Cardiac fibroblast (primary cell): ENCODE data around the gene CSF1.
"Not testable (repeated sequence)": the region's sequence is repeated elsewhere in the genome, so short reads cannot be mapped to it uniquely, and the experiment has no call there.

Experiments used
- DNase-seq, 2 donors: peaks; one replicate each; pipeline versions ENCODE4 v3.0.0 to v3.0.0-alpha.2; 2010; ENCODE audit warnings: low read depth in 2 of 2
- H3K4me3 ChIP-seq, 2 donors: replicated peaks in 1 of 2; 1 replicate in 1 of 2; 2 replicates in 1 of 2; pipeline ENCODE4 v1.5.1; 2011; ENCODE audit warnings: low read depth in 2 of 2, low read length in 2 of 2, mild to moderate bottlenecking in 2 of 2, moderate library complexity in 1 of 2
- TF ChIP-seq, protein P1 (sequence below): IDR thresholded peaks from one replicate; pipeline ENCODE4 v1.5.1; 2011; ENCODE audit warnings: low read depth, mild to moderate bottlenecking, low read length, inconsistent platforms

The CSF1 gene

DNA sequence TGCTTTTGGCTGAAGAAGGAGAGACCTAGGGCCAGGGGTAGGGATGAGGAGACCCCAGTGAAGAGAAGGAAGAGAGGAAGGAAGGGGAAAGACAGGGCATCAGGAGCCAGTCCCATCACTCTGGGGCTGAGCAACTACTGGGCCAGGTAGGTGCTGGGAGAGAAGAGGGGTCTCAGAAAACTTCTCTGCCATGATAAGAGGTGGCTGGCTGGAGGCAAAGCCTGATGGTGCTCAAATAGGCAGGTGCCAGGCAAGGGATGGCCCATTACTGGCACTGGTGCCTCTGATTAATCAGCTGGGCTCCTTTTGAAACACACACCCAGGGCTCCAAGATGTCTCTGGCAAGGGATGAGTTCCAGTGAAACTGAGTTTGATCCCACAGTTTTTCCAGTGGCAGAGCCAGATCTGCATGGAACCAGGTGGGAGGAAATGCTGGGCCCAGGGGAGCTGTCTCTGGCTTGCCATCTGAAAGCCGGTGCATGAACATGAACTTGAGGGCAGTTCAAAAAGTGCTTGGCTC lies 2.8 kb downstream of the CSF1 start:
- TF ChIP-seq, protein P1, sequence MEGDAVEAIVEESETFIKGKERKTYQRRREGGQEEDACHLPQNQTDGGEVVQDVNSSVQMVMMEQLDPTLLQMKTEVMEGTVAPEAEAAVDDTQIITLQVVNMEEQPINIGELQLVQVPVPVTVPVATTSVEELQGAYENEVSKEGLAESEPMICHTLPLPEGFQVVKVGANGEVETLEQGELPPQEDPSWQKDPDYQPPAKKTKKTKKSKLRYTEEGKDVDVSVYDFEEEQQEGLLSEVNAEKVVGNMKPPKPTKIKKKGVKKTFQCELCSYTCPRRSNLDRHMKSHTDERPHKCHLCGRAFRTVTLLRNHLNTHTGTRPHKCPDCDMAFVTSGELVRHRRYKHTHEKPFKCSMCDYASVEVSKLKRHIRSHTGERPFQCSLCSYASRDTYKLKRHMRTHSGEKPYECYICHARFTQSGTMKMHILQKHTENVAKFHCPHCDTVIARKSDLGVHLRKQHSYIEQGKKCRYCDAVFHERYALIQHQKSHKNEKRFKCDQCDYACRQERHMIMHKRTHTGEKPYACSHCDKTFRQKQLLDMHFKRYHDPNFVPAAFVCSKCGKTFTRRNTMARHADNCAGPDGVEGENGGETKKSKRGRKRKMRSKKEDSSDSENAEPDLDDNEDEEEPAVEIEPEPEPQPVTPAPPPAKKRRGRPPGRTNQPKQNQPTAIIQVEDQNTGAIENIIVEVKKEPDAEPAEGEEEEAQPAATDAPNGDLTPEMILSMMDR = no peak
- peak overlapping the region; percentile 98 to 99 for H3K4me3 ChIP-seq
- no peak for DNase-seq

DNA sequence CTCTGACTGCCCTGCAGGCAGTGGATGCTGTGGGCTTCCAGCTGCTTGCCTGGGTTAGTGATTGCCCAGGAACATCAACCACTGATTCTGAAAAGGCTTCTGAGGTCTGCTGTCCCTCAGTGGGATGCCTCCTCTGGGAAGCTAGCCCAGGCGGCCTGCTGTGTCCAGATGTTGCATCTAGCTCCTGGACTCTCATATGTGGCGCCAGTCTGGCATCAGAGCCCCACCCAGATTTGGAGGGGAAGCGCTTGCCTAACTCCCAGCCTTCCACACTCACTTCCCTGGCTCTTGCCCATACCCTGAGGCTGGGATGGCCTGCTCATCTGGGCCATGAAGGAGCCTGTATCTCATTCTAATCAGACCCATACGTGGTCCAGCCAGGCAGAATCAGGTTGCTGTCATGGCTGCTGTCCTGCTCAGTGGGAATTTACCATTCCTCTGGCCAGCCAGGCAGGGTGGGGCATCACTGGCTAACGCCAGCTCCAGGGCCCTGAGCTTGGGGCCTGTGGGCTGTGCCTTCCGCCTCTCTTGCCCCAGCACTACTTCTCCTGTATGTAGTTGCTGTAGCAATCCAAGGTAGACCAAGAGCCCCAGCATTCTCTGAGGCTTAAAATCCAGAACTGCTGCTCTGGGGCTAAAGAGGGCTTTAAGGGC lies 4.1 kb downstream of the CSF1 start:
- H3K4me3 ChIP-seq = no peak overlapping the region

DNA sequence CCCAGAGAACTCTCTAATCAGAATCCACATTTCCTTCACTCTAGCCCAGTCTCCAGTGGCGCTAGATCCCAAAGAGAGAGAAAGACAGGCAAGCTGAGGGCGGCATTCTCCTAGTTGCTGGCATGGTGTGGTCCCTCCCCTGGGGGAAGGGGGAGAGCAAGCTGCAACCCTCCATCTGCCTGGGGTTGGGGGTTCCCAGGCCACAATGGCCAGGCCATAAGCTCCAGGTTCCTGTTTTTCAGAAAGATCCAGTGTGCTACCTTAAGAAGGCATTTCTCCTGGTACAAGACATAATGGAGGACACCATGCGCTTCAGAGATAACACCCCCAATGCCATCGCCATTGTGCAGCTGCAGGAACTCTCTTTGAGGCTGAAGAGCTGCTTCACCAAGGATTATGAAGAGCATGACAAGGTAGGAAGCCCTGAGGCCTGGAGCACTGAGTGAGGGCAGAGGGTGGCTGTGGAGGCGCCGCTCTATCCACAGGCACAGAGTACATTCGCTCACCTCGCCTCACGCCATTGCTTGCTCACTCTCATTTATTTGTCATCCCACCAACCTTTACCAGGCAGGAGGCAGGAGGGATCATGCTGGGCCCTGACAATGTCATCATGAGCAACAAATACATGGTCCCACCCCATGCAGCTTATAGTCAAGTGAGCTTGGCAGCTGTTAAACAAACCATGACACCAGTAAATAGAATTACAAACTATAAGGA lies 6.6 kb downstream of the CSF1 start:
- no peak for DNase-seq
- no peak overlapping the region for H3K4me3 ChIP-seq

More for the DNA sequence above, 4.1 kb downstream of the CSF1 start:
- peak in 1 of 2 donors; percentile 51 for DNase-seq
- TF ChIP-seq, protein P1 = no peak

DNA sequence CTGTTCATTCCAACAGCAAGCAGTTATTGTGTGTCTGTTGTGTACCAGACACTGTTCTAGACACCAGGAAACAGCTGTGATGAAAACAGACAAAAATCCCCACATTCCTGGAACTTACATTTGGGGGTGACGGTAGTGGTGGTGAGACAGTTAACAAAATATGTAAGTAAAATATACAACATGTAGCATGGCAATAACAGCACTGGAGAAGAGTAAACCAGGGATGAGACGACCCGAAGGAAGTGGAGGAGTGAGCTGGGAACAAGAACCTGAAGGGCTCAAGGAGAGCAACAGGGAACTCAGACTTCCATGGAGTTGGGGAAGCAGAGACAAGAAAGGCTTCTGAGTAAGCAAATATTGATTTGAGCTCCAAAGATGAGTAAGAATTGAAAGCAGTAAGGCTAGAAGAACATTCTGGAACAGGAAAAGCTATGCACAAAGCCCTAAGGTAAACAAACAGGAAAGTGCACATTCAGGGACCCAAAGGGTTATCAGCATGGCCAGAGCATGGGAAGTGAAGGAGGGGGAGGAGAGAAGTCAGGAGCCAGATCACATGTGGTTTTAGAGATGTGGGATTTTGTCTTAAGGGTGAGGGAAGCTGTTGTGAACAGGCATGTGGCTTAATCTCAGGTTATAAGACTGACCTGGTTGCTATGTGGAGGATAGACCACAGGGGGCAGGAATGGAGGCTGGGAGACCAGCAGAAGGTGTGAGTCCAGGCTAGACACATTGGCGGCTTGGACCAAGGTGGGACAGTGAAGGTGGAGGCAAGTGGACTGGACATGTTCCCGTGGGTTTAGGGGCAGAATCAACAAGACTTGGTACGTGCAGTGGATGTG lies 7.3 kb downstream of the CSF1 start:
- DNase-seq = no peak
- TF ChIP-seq, protein P1 = no peak

More for the DNA sequence above, 6.6 kb downstream of the CSF1 start:
- TF ChIP-seq, protein P1 = no peak

DNA sequence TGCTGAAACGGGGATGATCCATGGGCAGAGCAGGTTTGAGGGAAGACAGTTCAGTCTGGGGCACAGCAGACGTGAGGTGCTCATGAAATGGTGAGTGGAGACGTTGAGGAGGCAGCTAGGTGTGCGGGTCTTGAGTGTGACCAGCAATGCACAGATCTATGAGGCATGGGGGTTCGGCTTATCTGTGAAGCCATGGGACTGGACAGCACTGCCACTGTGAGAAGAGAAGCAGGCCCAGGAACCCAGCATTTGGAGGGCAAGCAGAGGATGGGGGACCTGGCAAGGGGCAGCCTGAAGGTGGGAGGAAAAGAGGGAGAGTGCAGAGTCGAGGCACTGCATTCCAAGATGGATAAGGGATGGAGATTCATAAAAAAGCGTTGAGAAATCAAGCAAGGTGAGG lies 8.0 kb downstream of the CSF1 start:
- TF ChIP-seq, protein P1 = no peak
- no peak overlapping the region for H3K4me3 ChIP-seq
- no peak for DNase-seq

More for the DNA sequence above, 7.3 kb downstream of the CSF1 start:
- no peak overlapping the region for H3K4me3 ChIP-seq

DNA sequence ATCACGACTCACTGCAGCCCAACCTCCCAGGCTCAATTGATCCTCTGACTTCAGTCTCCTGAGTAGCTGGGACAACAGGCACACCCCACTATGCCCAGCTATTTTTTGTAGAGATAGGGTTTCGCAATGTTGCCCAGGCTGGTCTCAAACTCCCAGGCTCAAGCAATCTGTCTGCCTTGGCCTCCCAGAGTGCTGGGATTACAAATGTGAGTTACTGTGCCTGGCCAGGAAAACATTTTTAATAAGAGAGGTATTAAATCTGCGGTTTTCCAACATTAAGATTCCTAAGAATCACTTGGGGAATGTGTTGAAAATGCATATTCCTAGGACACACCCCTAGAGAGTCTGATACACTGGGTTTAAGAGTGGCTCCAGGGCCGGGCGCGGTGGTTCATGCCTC lies 8.7 kb downstream of the CSF1 start:
- TF ChIP-seq, protein P1 = no peak
- no peak for DNase-seq

DNA sequence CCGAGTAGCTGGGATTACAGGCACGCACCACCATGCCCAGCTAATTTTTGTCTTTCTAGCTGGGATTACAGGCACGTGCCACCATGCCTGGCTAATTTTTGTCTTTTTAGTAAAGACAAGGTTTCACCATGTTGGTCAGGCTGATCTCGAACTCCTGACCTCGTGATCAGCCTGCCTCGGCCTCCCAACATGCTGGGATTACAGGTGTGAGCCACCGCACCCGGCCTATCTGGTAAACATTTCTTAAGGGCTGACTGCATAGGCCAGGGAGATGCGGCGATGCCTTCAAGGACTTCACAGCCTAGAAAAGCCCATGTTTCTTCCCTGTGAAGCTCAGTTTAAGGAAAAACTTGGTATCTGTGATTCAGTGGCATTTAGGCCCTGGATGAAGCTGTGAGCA lies 9.7 kb downstream of the CSF1 start:
- DNase-seq, H3K4me3 ChIP-seq: not testable (repeated sequence)

More for the DNA sequence above, 8.7 kb downstream of the CSF1 start:
- H3K4me3 ChIP-seq = no peak overlapping the region
